SK-N-MC (cell line): ENCODE data around the gene PYCR2.

ENCODE experiments used
- EZH2 ChIP-seq: fragments of 200-600 bp; sonication (generic); IDR thresholded peaks from one replicate; pipeline ENCODE4 v1.6.1; 2017; ENCODE audit warnings: antibody characterized with exemption
- POLR2AphosphoS5 ChIP-seq: IDR thresholded peaks from 2 replicates; pipeline ENCODE4 v1.6.1; 2012; ENCODE audit warnings: mild to moderate bottlenecking, low read depth, low read length, borderline replicate concordance

- no peak for TF ChIP-seq POLR2AphosphoS5
- no peak for TF ChIP-seq EZH2
Observed at GRCh38 chr1:225946082-225946620, 22.1 kb upstream of the PYCR2 start.
